WTC11 (cell line): ENCODE measurements around the gene NFAT5.

Experiments
- KAT7 ChIP-seq: sonication (generic); formaldehyde crosslinking; IDR thresholded peaks from 2 replicates; pipeline ENCODE4 v1.8.1; 2023; ENCODE audit warnings: missing genetic modification reagents, mild to moderate bottlenecking, borderline replicate concordance
- ZNF423 ChIP-seq: fragments of 250-450 bp; sonication (Bioruptor Pico); IDR thresholded peaks from 2 replicates; pipeline ENCODE4 v2.1.2; 2022; ENCODE audit warnings: mild to moderate bottlenecking, moderate library complexity
- TF ChIP-seq, protein P1 (sequence below): fragments of 200-600 bp; IDR thresholded peaks from 2 replicates; pipeline ENCODE4 v1.8.0; 2022; ENCODE audit warnings: antibody characterized with exemption
- TF ChIP-seq, protein P2 (sequence below): sonication (generic); formaldehyde crosslinking; IDR thresholded peaks from 2 replicates; pipeline ENCODE4 v1.8.0; 2022; ENCODE audit warnings: mild to moderate bottlenecking, missing genetic modification reagents

DNA sequence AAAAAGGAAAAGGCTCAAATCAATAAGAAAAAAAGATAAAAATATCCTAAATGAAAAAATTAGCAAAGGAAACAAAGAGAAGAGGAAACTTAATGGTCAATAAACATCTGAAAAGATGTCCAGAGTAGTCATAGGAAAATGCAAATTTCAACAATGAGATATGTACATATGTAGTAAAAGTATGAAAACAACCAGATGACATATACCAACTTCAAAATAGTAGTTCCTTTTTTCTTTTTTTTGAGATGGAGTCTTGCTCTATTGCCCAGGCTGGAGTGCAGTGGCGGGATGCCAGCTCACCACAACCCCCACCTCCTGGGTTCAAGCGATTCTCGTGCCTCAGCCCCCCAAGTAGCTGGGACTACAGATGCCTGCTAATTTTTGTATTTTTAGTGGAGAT is 21.7 kb upstream of the NFAT5 start:
- TF ChIP-seq ZNF423 (no peak), KAT7 (CRISPR knock-in tag) (no peak)
- TF ChIP-seq, protein P1, sequence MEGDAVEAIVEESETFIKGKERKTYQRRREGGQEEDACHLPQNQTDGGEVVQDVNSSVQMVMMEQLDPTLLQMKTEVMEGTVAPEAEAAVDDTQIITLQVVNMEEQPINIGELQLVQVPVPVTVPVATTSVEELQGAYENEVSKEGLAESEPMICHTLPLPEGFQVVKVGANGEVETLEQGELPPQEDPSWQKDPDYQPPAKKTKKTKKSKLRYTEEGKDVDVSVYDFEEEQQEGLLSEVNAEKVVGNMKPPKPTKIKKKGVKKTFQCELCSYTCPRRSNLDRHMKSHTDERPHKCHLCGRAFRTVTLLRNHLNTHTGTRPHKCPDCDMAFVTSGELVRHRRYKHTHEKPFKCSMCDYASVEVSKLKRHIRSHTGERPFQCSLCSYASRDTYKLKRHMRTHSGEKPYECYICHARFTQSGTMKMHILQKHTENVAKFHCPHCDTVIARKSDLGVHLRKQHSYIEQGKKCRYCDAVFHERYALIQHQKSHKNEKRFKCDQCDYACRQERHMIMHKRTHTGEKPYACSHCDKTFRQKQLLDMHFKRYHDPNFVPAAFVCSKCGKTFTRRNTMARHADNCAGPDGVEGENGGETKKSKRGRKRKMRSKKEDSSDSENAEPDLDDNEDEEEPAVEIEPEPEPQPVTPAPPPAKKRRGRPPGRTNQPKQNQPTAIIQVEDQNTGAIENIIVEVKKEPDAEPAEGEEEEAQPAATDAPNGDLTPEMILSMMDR, result no peak
- TF ChIP-seq, protein P2, sequence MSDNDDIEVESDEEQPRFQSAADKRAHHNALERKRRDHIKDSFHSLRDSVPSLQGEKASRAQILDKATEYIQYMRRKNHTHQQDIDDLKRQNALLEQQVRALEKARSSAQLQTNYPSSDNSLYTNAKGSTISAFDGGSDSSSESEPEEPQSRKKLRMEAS (CRISPR knock-in tag), result no peak
